ENCODE results near the gene FARSA. TPM values are rescaled to one million over a fixed set of nuclear protein-coding genes. Genes with fewer than 3 reads are reported as not detected.
A peak's percentile ranks its signal among the peaks of the same experiment; 100 is the strongest.
"Not testable (repeated sequence)": the region's sequence is repeated elsewhere in the genome, so short reads cannot be mapped to it uniquely, and the experiment has no call there.

The FARSA gene
- total RNA-seq, 1 experiment from 2014 or later: 59.7 TPM

DNA sequence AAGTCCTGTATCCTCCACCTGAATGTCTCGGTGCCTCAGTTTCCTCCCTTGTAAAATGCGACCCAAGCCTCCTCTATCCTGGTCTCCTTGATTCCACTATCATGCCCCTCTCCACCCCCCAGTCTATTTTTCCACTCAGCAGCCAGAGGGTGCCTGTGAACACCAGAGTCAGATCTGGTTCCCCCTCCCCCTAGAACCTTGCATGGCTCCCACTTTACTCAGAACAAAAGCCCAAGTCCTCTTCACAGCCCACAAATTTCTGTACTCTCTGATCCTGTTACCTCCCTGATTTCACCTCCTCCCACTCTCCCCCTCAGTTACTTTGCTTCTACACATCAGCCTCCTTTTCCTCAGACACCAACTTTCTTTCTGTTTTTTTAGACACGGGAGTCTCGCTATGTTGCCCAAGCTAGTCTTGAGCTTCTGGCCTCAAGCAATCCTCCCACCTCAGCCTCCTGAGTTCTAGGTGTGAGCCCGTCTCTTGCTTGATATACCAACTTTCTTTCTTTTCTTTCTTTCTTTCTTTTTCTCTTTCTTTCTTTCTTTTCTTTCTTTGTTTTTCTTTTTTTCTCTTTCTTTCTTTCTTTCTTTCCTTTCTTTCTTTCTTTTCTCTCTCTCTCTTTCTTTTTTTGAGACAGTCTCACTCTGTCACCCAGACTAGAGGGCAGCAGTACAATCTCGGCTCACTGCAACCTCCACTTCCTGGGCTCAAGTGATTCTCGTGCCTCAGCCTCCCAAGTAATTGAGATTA is 36.7 kb upstream of the FARSA start:
- no peaks in the 10 kb centered on the region for H3K9me3 ChIP-seq (ENCODE audit: low read length)

DNA sequence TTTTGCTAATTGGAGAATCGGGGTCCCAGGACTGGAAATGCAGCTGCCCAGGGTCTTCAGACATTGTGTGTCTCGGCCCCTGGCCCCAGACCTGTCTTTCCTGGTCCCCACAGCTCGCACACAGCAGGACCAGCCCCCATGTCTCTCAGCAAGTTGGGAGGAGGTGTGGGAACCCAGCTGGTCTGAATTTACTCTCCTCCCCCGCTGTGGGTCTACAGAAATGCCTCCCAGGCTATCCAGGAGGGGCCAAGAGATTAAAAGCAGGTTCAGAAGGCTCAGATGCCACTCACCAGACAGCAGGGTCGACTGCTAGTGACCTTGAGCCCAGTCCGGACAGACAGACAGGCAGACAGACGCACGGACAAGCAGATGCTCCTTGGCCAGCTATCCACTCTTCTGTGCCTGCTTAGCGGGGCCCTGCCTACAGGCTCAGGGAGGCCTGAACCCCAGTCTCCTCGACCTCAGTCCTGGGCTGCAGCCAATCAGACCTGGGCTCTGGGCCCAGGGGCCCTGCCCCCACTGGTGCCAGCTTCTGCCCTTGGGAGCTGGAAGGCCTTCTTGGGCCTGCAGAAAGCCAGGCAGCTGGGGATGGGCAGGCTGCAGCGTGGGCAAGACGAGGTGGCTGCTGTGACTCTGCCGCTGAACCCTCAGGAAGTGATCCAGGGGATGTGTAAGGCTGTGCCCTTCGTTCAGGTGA is 35.9 kb upstream of the FARSA start, which contains the start of gene DAND5:
Gene DAND5, plus strand, starts transcription at position 285 of the 697 bp plus-strand sequence. Its CDS starts 85 bp downstream, at position 370.
- no peaks in the 10 kb centered on the region for H3K9me2 ChIP-seq (replicated peaks; ENCODE audit: insufficient read depth, low read length)
- no peaks in the 10 kb centered on the region for H3K9me3 ChIP-seq (ENCODE audit: low read length)
- no peak within 1 kb of the TSS for H3K27ac ChIP-seq (ENCODE audit: low read length)
- no peak within 1 kb of the TSS for H2AFZ ChIP-seq (ENCODE audit: low read length)
- H4K20me1 ChIP-seq (ENCODE audit: insufficient read depth, low read depth, low read length): no peaks in the 10 kb centered on the region
- H3K79me2 ChIP-seq (ENCODE audit: low read length): no peaks in the 10 kb centered on the region
- no peak for DNase-seq
- H3K9ac ChIP-seq (ENCODE audit: low read length): no peak within 1 kb of the TSS
- H3K36me3 ChIP-seq (ENCODE audit: insufficient read depth, low read length): no peaks in the 10 kb centered on the region
- H3K4me1 ChIP-seq (ENCODE audit: low read length): peaks cover 7% of the 10 kb centered on the region
- no peaks in the 10 kb centered on the region for H3K27me3 ChIP-seq (ENCODE audit: low read length)
- no peak within 1 kb of the TSS for H3K4me3 ChIP-seq (ENCODE audit: low read length)
- no peak within 1 kb of the TSS for H3K4me2 ChIP-seq (ENCODE audit: low read depth, low read length, poor library complexity, severe bottlenecking)

More for the DNA sequence above, 36.7 kb upstream of the FARSA start:
- Histone ChIP-seq H4K20me1 (ENCODE audit: insufficient read depth, low read depth, low read length) (no peaks in the 10 kb centered on the region), H3K9me2 (replicated peaks; ENCODE audit: insufficient read depth, low read length) (no peaks in the 10 kb centered on the region), H2AFZ (ENCODE audit: low read length) (no peak overlapping the region), H3K79me2 (ENCODE audit: low read length) (no peaks in the 10 kb centered on the region), H3K27ac (ENCODE audit: low read length) (no peak overlapping the region), H3K4me2 (ENCODE audit: low read depth, low read length, poor library complexity, severe bottlenecking) (no peak overlapping the region), H3K9ac (ENCODE audit: low read length) (no peak overlapping the region), H3K4me1 (ENCODE audit: low read length) (peaks cover 4% of the 10 kb centered on the region), H3K27me3 (ENCODE audit: low read length) (no peaks in the 10 kb centered on the region), H3K36me3 (ENCODE audit: insufficient read depth, low read length) (no peaks in the 10 kb centered on the region), H3K4me3 (ENCODE audit: low read length) (no peak overlapping the region)
- no peak for DNase-seq

DNA sequence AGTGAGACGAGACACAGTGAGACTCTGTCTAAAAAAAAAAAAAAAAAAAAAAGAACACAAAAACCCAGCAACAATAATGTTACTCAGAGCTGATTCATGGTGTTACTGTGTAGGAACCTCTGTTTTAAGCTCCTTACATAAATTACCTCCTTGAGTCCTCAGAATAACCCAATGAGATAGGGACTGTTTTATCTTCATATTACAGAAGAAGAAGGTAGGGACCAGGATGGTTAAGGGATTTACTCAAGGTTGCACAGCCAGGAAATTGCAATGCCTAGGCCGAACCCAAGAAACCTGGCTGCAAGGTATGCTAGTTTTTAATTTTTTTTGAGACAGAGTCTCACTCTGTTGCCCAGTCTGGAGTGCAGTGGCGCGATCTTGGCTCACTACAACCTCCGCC is 34.4 kb upstream of the FARSA start:
- Histone ChIP-seq H3K9ac (ENCODE audit: low read length) (no peak overlapping the region), H2AFZ (ENCODE audit: low read length) (no peak overlapping the region), H3K4me2 (ENCODE audit: low read depth, low read length, poor library complexity, severe bottlenecking) (no peak overlapping the region), H3K36me3 (ENCODE audit: insufficient read depth, low read length) (no peaks in the 10 kb centered on the region), H3K4me1 (ENCODE audit: low read length) (peaks cover 7% of the 10 kb centered on the region), H3K9me3 (ENCODE audit: low read length) (no peaks in the 10 kb centered on the region), H3K9me2 (replicated peaks; ENCODE audit: insufficient read depth, low read length) (no peaks in the 10 kb centered on the region), H3K27ac (ENCODE audit: low read length) (no peak overlapping the region), H3K79me2 (ENCODE audit: low read length) (no peaks in the 10 kb centered on the region), H4K20me1 (ENCODE audit: insufficient read depth, low read depth, low read length) (no peaks in the 10 kb centered on the region), H3K4me3 (ENCODE audit: low read length) (no peak overlapping the region), H3K27me3 (ENCODE audit: low read length) (no peaks in the 10 kb centered on the region)
- no peak for DNase-seq

DNA sequence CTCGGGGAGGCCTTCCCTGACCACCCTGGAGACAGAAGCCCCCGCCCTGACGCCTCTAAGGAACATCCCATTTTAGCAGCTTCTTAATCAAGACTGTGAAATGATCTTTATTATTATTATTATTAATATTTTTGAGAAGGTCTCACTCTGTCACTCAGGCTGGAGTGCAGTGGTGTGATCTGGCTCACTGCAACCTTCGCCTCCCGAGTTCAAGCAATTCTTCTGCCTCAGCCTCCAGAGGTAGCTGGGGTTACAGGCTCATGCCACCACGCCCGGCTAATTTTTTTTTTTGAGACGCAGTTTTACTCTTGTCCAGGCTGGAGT is 32.3 kb upstream of the FARSA start:
- H3K27ac ChIP-seq (ENCODE audit: low read length): no peak overlapping the region
- no peaks in the 10 kb centered on the region for H3K9me3 ChIP-seq (ENCODE audit: low read length)
- H3K9me2 ChIP-seq (replicated peaks; ENCODE audit: insufficient read depth, low read length): no peaks in the 10 kb centered on the region
- H3K4me2 ChIP-seq (ENCODE audit: low read depth, low read length, poor library complexity, severe bottlenecking): peak overlapping the region; percentile 84
- H3K9ac ChIP-seq (ENCODE audit: low read length): peak overlapping the region; percentile 70
- no peaks in the 10 kb centered on the region for H3K79me2 ChIP-seq (ENCODE audit: low read length)
- peak overlapping the region; percentile 95 for H2AFZ ChIP-seq (ENCODE audit: low read length)
- no peaks in the 10 kb centered on the region for H3K36me3 ChIP-seq (ENCODE audit: insufficient read depth, low read length)
- peaks cover 7% of the 10 kb centered on the region for H3K4me1 ChIP-seq (ENCODE audit: low read length)
- no peaks in the 10 kb centered on the region for H4K20me1 ChIP-seq (ENCODE audit: insufficient read depth, low read depth, low read length)
- no peak for DNase-seq
- no peaks in the 10 kb centered on the region for H3K27me3 ChIP-seq (ENCODE audit: low read length)
- H3K4me3 ChIP-seq (ENCODE audit: low read length): peak overlapping the region; percentile 62; the same call in 1 of the 2 replicates

DNA sequence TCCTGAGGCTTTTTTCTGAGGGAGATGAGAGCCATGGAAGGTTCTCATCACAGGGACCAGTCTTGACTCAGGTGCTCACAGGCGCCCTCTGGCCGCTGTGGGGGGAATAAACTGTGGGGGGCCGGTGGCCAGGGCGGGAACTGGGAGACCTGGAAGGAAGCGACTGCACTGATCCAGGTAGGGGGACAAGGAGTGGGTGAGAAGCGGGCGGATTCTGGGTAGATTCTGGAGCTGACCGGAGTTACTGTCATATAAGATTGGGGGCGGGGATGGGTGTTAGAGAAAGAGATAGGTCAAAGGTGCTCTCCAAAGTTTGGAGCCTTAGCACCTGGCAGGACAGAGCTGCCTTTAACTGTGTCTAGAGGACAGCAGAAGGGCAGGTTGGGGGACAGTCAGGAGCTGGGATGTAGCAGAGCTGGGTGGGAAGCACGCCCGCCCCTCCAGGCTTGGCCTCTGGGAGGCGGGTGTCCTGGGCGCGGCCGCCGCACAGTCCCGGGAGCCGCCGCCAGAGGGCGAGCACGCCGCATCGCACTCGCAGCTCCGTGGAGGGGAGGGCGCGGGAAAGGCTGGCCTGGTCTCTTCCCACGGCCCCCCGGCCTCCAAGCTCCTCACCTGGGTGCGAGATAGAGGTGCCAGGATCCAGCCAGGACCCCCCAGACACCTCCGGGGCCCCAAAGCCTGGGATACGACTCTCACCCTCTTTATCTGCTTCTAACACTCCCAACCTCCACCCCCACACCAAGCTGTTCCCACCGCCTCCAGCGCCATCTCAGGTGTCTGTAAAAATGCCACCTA is 31.7 kb upstream of the FARSA start:
- no peaks in the 10 kb centered on the region for H3K79me2 ChIP-seq (ENCODE audit: low read length)
- peak overlapping the region; percentile 62 for H3K4me3 ChIP-seq (ENCODE audit: low read length)
- peak overlapping the region; percentile 95 for H2AFZ ChIP-seq (ENCODE audit: low read length)
- H3K9ac ChIP-seq (ENCODE audit: low read length): peak overlapping the region; percentile 70
- DNase-seq: peak; percentile 90
- H3K9me2 ChIP-seq (replicated peaks; ENCODE audit: insufficient read depth, low read length): no peaks in the 10 kb centered on the region
- no peaks in the 10 kb centered on the region for H3K36me3 ChIP-seq (ENCODE audit: insufficient read depth, low read length)
- H3K27me3 ChIP-seq (ENCODE audit: low read length): no peaks in the 10 kb centered on the region
- H3K4me2 ChIP-seq (ENCODE audit: low read depth, low read length, poor library complexity, severe bottlenecking): peak overlapping the region; percentile 84
- H3K27ac ChIP-seq (ENCODE audit: low read length): no peak overlapping the region
- no peaks in the 10 kb centered on the region for H4K20me1 ChIP-seq (ENCODE audit: insufficient read depth, low read depth, low read length)
- no peaks in the 10 kb centered on the region for H3K9me3 ChIP-seq (ENCODE audit: low read length)
- peaks cover 7% of the 10 kb centered on the region for H3K4me1 ChIP-seq (ENCODE audit: low read length)

DNA sequence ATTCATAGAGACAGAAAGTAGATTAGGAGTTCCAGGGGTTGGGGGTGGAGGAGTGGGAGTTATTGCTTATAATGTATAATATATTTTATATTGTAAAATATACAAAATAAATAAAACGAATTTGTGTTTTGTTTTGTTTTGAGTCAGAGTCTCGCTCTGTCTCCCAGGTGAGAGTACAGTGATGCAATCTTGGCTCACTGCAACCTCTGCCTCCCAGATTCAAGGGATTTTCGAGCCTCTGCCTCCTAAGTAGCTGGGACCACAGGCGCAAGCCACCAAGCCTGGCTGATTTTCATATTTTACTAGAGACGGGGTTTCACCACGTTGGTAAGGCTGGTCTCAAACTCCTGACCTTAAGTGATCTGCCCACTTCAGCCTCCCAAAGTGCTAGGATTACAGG is 26.0 kb upstream of the FARSA start:
- Histone ChIP-seq H3K9me3 (ENCODE audit: low read length) (no peaks in the 10 kb centered on the region), H3K27ac (ENCODE audit: low read length) (no peak overlapping the region), H3K4me3 (ENCODE audit: low read length) (no peak overlapping the region), H3K9me2 (replicated peaks; ENCODE audit: insufficient read depth, low read length) (no peaks in the 10 kb centered on the region), H3K4me1 (ENCODE audit: low read length) (peaks cover 25% of the 10 kb centered on the region), H3K4me2 (ENCODE audit: low read depth, low read length, poor library complexity, severe bottlenecking) (no peak overlapping the region), H2AFZ (ENCODE audit: low read length) (no peak overlapping the region), H3K36me3 (ENCODE audit: insufficient read depth, low read length) (no peaks in the 10 kb centered on the region), H4K20me1 (ENCODE audit: insufficient read depth, low read depth, low read length) (no peaks in the 10 kb centered on the region), H3K79me2 (ENCODE audit: low read length) (peaks cover 31% of the 10 kb centered on the region), H3K27me3 (ENCODE audit: low read length) (no peaks in the 10 kb centered on the region), H3K9ac (ENCODE audit: low read length) (no peak overlapping the region)
- DNase-seq: no peak

DNA sequence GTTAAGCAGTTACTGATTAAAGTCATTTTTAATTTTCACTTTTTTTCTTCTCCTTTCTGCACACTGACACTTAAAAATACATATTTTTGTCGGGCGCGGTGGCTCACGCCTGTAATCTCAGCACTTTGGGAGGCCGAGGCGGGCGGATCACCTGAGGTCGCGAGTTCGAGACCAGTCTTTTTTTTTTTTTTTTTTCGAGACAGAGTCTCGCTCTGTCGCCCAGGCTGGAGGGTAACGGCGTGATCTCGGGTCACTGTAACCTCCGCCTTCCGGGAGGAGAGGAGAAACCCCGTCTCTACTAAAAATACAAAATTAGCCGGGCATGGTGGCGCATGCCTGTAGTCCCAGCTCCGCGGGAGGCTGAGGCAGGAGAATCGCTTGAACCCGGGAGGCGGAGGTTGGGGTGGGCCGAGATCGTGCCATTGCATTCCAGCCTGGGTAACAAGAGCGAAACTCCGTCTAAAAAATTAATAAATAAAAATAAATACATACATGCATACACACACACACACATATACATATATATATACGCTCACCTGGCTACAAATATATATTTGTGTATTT is 24.0 kb upstream of the FARSA start:
- Histone ChIP-seq H3K79me2 (ENCODE audit: low read length) (peaks cover 36% of the 10 kb centered on the region), H2AFZ (ENCODE audit: low read length) (peak overlapping the region; percentile 83), H3K27ac (ENCODE audit: low read length) (peak overlapping the region; percentile 54), H3K4me2 (ENCODE audit: low read depth, low read length, poor library complexity, severe bottlenecking) (peak overlapping the region; percentile 73), H3K4me3 (ENCODE audit: low read length) (peak overlapping the region; percentile 92), H3K4me1 (ENCODE audit: low read length) (peaks cover 39% of the 10 kb centered on the region), H3K9ac (ENCODE audit: low read length) (peak overlapping the region; percentile 87)
- H3K36me3 ChIP-seq (ENCODE audit: insufficient read depth, low read length); H3K9me3 ChIP-seq (ENCODE audit: low read length); H3K9me2 ChIP-seq (replicated peaks; ENCODE audit: insufficient read depth, low read length); H3K27me3 ChIP-seq (ENCODE audit: low read length); H4K20me1 ChIP-seq (ENCODE audit: insufficient read depth, low read depth, low read length): not testable (repeated sequence)
- DNase-seq: peak; percentile 40

All from Karpas-422 (cell line).